Effector memory CD8-positive, alpha-beta T cell (primary cell): ENCODE data around the gene ZNF555.

Experiments
- ATAC-seq: fragments of 150-1000 bp; cut with Tn5 transposase; replicated peaks from 2 replicates; pipeline ENCODE4 v1.10.0; 2021; ENCODE audit warnings: mild to moderate bottlenecking, moderate library complexity
- DNase-seq, 3 experiments: peaks; one replicate each; pipeline ENCODE4 v3.0.0; 2021
- H3K27ac Mint-ChIP-seq, 2 donors: one replicate each; pipeline ENCODE4 v1.8.0; 2022; ENCODE audit warnings: mild to moderate bottlenecking in 2 of 2, mixed read lengths in 2 of 2, moderate library complexity in 2 of 2
- H3K27me3 Mint-ChIP-seq, 2 donors: one replicate each; pipeline ENCODE4 v1.8.0; 2022; ENCODE audit warnings: mixed read lengths in 2 of 2
- H3K36me3 Mint-ChIP-seq: one replicate; pipeline ENCODE4 v1.8.0; 2022; ENCODE audit warnings: mild to moderate bottlenecking, moderate library complexity, mixed read lengths; ENCODE audit not compliant: insufficient read depth
- H3K4me1 Mint-ChIP-seq, 2 donors: one replicate each; pipeline ENCODE4 v1.8.0; 2022; ENCODE audit warnings: low read depth in 2 of 2, mixed read lengths in 2 of 2
- H3K4me3 Mint-ChIP-seq, 2 donors: one replicate each; pipeline ENCODE4 v1.8.0; 2022; ENCODE audit warnings: mild to moderate bottlenecking in 2 of 2, mixed read lengths in 2 of 2, moderate library complexity in 2 of 2
- H3K9me3 Mint-ChIP-seq, 2 donors: one replicate each; pipeline ENCODE4 v1.8.0; 2022; ENCODE audit warnings: mixed read lengths in 2 of 2

The ZNF555 gene

DNA sequence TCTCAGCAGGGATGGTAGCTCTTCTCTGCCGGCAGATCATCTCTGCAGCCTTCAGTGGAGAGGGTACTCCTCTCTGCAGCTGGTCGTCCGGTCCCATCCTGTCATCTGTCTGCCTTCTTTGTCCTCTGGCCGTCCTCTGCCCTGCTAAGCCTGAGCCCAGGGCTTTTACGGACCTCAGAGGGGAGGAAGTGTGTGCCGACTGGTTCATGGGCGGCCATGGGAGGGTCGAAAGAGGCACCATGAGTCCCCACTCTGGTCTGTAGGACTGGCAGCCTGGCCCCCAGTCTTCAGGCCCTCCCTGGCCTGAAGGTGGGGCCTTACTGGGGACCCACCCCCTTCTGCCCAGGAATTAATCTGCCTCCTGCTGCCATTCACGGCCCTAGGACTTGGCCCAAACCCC lies 17.6 kb upstream of the ZNF555 start:
- Mint-ChIP-seq H3K9me3 (no peaks in the 10 kb centered on the region), H3K27ac (no peak overlapping the region), H3K4me1 (peaks cover 0 to 3% of the 10 kb centered on the region in 2 donors), H3K36me3 (peaks cover 8% of the 10 kb centered on the region), H3K27me3 (no peaks in the 10 kb centered on the region), H3K4me3 (no peak overlapping the region)
- ATAC-seq (no peak), DNase-seq (no peak)

DNA sequence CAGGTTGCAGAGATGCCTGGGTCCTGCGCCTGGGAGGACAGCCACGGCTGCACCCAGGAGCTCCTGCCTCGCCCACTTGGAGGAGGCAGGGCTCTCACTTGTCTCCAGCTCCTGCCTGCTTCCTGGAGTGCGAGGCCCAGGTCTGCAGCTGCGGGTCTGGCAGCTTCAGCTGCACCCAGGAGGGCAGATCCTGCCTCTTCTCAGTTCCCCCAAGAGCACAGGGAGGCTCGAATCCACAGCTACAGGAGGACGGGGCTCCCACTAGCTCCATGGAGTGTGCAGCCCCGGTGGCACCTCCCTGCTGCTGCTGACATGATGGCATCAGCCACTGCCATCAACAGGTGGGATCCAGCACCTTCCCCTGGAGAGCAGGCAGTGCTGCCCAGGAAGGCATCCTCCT lies 17.1 kb upstream of the ZNF555 start:
- H3K4me3 Mint-ChIP-seq: no peak overlapping the region
- ATAC-seq (no peak), DNase-seq (no peak)
- H3K36me3 Mint-ChIP-seq: peaks cover 8% of the 10 kb centered on the region
- peaks cover 0 to 3% of the 10 kb centered on the region in 2 donors for H3K4me1 Mint-ChIP-seq
- no peak overlapping the region for H3K27ac Mint-ChIP-seq
- no peaks in the 10 kb centered on the region for H3K9me3 Mint-ChIP-seq
- no peaks in the 10 kb centered on the region for H3K27me3 Mint-ChIP-seq

GRCh38 chr19:2827022-2827421 lies 14.3 kb upstream of the ZNF555 start:
- no peak for ATAC-seq
- DNase-seq: no peak
- no peaks in the 10 kb centered on the region for H3K4me1 Mint-ChIP-seq

GRCh38 chr19:2827840-2828489 lies 13.3 kb upstream of the ZNF555 start:
- H3K9me3 Mint-ChIP-seq: peaks cover 0 to 1% of the 10 kb centered on the region in 2 donors
- H3K4me1 Mint-ChIP-seq: no peaks in the 10 kb centered on the region
- no peak for ATAC-seq

More at GRCh38 chr19:2827022-2827421, 14.3 kb upstream of the ZNF555 start:
- no peaks in the 10 kb centered on the region for H3K36me3 Mint-ChIP-seq
- no peaks in the 10 kb centered on the region for H3K9me3 Mint-ChIP-seq
- no peak overlapping the region for H3K4me3 Mint-ChIP-seq
- H3K27me3 Mint-ChIP-seq: no peaks in the 10 kb centered on the region
- H3K27ac Mint-ChIP-seq: no peak overlapping the region

GRCh38 chr19:2834294-2834871 lies 6.9 kb upstream of the ZNF555 start:
- peaks cover 7% of the 10 kb centered on the region for H3K36me3 Mint-ChIP-seq
- peaks cover 4 to 9% of the 10 kb centered on the region in 2 donors for H3K9me3 Mint-ChIP-seq
- H3K27me3 Mint-ChIP-seq: no peaks in the 10 kb centered on the region
- no peak for DNase-seq
- no peak overlapping the region for H3K4me3 Mint-ChIP-seq
- H3K27ac Mint-ChIP-seq: no peak overlapping the region
- ATAC-seq: no peak
- H3K4me1 Mint-ChIP-seq: no peaks in the 10 kb centered on the region

More at GRCh38 chr19:2827840-2828489, 13.3 kb upstream of the ZNF555 start:
- no peak overlapping the region for H3K27ac Mint-ChIP-seq
- H3K36me3 Mint-ChIP-seq: no peaks in the 10 kb centered on the region
- no peaks in the 10 kb centered on the region for H3K27me3 Mint-ChIP-seq
- no peak for DNase-seq
- no peak overlapping the region for H3K4me3 Mint-ChIP-seq

GRCh38 chr19:2837430-2837829 lies 3.8 kb upstream of the ZNF555 start:
- Mint-ChIP-seq H3K27ac (no peak overlapping the region), H3K4me1 (peaks cover 7 to 10% of the 10 kb centered on the region in 2 donors), H3K36me3 (peaks cover 14% of the 10 kb centered on the region), H3K4me3 (no peak overlapping the region), H3K9me3 (peaks cover 4 to 9% of the 10 kb centered on the region in 2 donors), H3K27me3 (no peaks in the 10 kb centered on the region)
- ATAC-seq (no peak), DNase-seq (no peak)

DNA sequence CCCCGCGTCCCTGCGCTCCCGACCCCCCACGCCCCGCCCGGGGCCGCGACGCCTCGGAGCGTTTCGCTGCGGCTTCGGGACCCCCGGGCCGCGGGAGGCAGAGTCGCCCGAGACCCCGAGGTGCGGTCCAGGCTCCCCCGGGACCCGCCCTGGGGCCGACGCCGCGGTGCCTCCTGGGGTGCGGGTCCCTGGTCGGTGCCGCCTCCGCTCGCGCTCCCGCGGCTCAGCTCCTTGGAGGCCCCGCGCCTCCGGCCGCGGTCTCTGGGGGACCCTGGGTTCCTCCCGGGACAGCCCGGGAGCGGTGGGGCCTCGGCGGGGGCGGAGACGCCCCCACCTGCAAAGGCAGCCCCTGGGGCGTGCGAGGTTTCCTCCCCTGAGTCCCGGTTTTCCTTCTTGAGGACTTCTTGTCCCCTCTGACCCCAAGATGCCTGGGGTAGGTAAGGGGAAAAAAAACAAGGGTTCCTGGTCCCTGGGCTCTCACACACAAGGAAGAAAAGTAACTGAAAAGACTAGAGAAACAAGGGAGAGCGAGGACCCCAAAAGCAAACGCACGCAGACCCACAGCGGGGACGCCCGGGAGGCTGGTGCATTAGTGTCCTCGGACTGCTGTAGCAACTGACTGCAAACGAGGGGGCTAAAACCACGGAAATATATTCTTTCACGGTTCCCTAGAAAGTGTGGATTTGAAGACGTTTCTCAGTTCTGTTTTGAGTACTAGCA lies 740 bp downstream of the ZNF555 start:
- Mint-ChIP-seq H3K4me3 (peak overlapping the region; percentile 64 to 71), H3K36me3 (peaks cover 9% of the 10 kb centered on the region), H3K4me1 (peaks cover 11 to 16% of the 10 kb centered on the region in 2 donors), H3K27ac (peak overlapping the region in 1 of 2 donors; percentile 49), H3K9me3 (no peaks in the 10 kb centered on the region), H3K27me3 (no peaks in the 10 kb centered on the region)
- ATAC-seq (no peak), DNase-seq (no peak)

DNA sequence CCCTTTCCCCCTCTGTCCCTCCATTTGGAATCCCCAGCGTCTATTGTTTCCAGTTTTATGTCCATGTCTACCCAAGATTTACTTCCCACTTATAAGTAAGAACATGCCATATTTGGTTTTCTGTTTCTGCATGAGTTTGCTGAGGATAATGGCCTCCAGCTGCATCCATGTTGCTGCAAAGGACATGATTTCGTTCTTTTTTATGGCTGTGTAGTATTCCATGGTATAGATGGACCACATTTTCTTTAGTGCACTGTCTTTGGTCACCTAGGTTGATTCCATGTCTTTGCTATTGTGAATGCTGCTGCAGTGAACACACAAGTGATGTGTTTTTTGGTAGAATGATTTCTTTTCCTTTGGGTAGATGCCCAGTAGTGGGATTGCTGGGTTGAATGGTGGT lies 3.8 kb downstream of the ZNF555 start:
- Mint-ChIP-seq H3K36me3 (peaks cover 9% of the 10 kb centered on the region), H3K9me3 (no peaks in the 10 kb centered on the region), H3K27me3 (no peaks in the 10 kb centered on the region), H3K4me3 (no peak overlapping the region), H3K4me1 (peaks cover 15 to 21% of the 10 kb centered on the region in 2 donors), H3K27ac (no peak overlapping the region)
- no peak for ATAC-seq
- DNase-seq: no peak

GRCh38 chr19:2846180-2846894 lies 5.1 kb downstream of the ZNF555 start:
- Mint-ChIP-seq H3K27me3 (no peaks in the 10 kb centered on the region), H3K36me3 (peaks cover 14% of the 10 kb centered on the region), H3K9me3 (no peaks in the 10 kb centered on the region), H3K4me3 (no peak overlapping the region), H3K27ac (no peak overlapping the region), H3K4me1 (peaks cover 13 to 23% of the 10 kb centered on the region in 2 donors)
- no peak for DNase-seq
- no peak for ATAC-seq

DNA sequence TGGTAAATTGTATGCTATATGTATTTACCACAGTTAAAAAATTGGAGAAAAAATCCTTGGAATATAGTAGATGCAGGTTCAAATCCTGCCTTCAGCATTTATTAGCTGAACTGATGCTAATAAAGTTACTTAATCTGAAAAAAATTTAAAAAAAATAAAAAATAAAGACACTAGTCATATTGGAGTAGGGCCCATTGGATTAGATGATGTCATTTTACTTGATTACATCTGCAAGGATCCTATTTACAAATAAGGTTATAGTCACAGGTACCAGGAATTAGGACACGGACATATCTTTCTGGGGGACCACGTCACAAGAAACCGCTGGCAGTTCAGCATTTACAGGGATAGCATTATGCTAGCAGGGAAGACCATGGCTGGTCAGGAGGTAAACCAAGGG lies 6.2 kb downstream of the ZNF555 start:
- ATAC-seq (no peak), DNase-seq (no peak)
- Mint-ChIP-seq H3K27me3 (no peaks in the 10 kb centered on the region), H3K36me3 (peaks cover 24% of the 10 kb centered on the region), H3K4me1 (peaks cover 8 to 18% of the 10 kb centered on the region in 2 donors), H3K9me3 (no peaks in the 10 kb centered on the region), H3K27ac (no peak overlapping the region), H3K4me3 (no peak overlapping the region)

DNA sequence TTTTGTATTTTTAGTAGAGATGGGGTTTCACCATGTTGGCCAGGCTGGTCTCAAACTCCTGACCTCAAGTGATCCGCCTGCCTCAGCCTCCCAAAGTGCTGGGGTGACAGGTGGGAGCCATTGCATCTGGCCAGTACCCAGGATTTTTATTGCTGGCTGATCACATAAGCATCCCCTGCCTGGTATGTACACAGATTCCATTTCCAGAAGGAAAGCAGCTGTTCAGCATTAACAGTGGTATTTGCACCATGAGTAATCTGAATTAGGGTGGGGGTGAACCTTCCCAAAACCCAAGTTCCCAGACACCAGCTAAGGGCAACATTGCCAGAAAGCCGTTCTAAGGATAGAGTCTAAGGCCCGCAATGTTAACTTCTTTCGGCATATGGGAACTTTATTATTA lies 7.3 kb downstream of the ZNF555 start:
- no peak overlapping the region for H3K4me3 Mint-ChIP-seq
- H3K36me3 Mint-ChIP-seq: peaks cover 26% of the 10 kb centered on the region
- no peaks in the 10 kb centered on the region for H3K27me3 Mint-ChIP-seq
- peaks cover 0 to 1% of the 10 kb centered on the region in 2 donors for H3K9me3 Mint-ChIP-seq
- DNase-seq: no peak
- no peak for ATAC-seq
- H3K27ac Mint-ChIP-seq: no peak overlapping the region
- H3K4me1 Mint-ChIP-seq: peaks cover 8 to 14% of the 10 kb centered on the region in 2 donors

DNA sequence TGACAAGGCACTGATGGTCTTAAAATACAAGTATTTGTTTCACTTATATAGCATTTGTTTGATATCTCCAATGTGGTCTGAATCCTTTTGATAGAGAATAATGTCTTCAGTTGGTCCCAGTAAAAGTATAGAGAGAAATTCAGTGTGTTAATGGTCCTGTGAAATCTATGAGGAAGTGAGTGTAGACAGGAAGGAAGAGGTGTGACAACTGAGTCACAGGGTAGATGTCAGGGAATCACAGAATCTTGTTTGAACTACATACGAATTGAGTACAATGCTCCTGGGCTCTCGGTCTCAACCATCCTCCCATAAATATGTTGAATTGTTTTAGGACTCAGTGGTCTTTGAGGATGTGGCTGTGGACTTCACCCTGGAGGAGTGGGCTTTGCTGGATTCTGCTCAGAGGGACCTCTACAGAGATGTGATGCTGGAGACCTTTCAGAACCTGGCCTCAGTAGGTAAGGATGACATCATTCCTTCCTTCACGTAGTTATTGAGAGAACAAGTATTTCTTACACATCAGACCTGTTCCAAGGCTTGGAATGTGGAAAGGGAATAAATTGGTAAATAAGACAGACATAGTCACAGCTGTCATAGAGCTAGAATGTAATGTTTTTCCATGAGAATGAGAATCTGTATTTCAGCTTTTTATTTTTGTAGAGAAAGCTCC lies 9.1 kb downstream of the ZNF555 start:
- Mint-ChIP-seq H3K4me1 (peaks cover 8 to 14% of the 10 kb centered on the region in 2 donors), H3K36me3 (peaks cover 26% of the 10 kb centered on the region), H3K27ac (peak overlapping the region in 1 of 2 donors; percentile 21), H3K4me3 (peak overlapping the region in 1 of 2 donors; percentile 1), H3K9me3 (peaks cover 0 to 2% of the 10 kb centered on the region in 2 donors), H3K27me3 (no peaks in the 10 kb centered on the region)
- DNase-seq (no peak), ATAC-seq (no peak)

GRCh38 chr19:2852598-2852997 lies 11.3 kb downstream of the ZNF555 start:
- peaks cover 29% of the 10 kb centered on the region for H3K36me3 Mint-ChIP-seq
- peaks cover 0 to 2% of the 10 kb centered on the region in 2 donors for H3K9me3 Mint-ChIP-seq
- H3K27me3 Mint-ChIP-seq: no peaks in the 10 kb centered on the region
- H3K4me1 Mint-ChIP-seq: peaks cover 12 to 19% of the 10 kb centered on the region in 2 donors
- ATAC-seq (no peak), DNase-seq (no peak)
- no peak overlapping the region for H3K4me3 Mint-ChIP-seq
- no peak overlapping the region for H3K27ac Mint-ChIP-seq
